Breast epithelium (tissue), 4 donors: ENCODE results near the gene RNF225. TPM values are rescaled to one million over a fixed set of nuclear protein-coding genes. Genes with fewer than 3 reads are reported as not detected.

Source experiments
- DNase-seq, 2 donors: peaks; one replicate each; pipeline ENCODE4 v3.0.0-alpha.2; 2019; ENCODE audit warnings: low spot score in 2 of 2
- H3K27ac ChIP-seq, 2 donors: fragments of 200-600 bp; sonication (generic) in 1 of 2; one replicate each; pipeline ENCODE4 v1.5.1; 2016 to 2019; ENCODE audit warnings: mild to moderate bottlenecking in 1 of 2
- H3K27me3 ChIP-seq, 2 donors: fragments of 200-600 bp; sonication (generic) in 1 of 2; one replicate each; pipeline versions ENCODE4 v1.5.1 to v1.6.0; 2017 to 2019; ENCODE audit warnings: control low read depth in 1 of 2, mild to moderate bottlenecking in 1 of 2
- H3K36me3 ChIP-seq: fragments of 200-600 bp; one replicate; pipeline ENCODE4 v1.5.1; 2019
- H3K4me1 ChIP-seq, 2 donors: fragments of 200-600 bp; sonication (generic); one replicate each; pipeline ENCODE4 v1.5.1; 2016 to 2019; ENCODE audit warnings: control low read depth in 1 of 2
- H3K4me3 ChIP-seq, 3 donors: fragments of 200-600 bp; sonication (generic); 1 replicate in 2 of 3; 2 replicates in 1 of 3; pipeline ENCODE4 v1.5.1; 2016 to 2019; ENCODE audit warnings: mild to moderate bottlenecking in 3 of 3, moderate library complexity in 2 of 3
- H3K9me3 ChIP-seq, 2 donors: fragments of 200-600 bp; sonication (generic) in 1 of 2; one replicate each; pipeline ENCODE4 v1.5.1; 2016 to 2019; ENCODE audit warnings: control low read depth in 1 of 2
- CTCF ChIP-seq, 3 donors: fragments of 450-650 bp; IDR thresholded peaks; one replicate each; pipeline ENCODE4 v1.5.1; 2016 to 2017; ENCODE audit warnings: antibody characterized with exemption in 3 of 3, mild to moderate bottlenecking in 3 of 3, moderate library complexity in 3 of 3
- POLR2A ChIP-seq: fragments of 450-650 bp; IDR thresholded peaks from one replicate; pipeline ENCODE4 v1.6.1; 2016; ENCODE audit warnings: antibody characterized with exemption, mild to moderate bottlenecking, moderate library complexity
- POLR2AphosphoS5 ChIP-seq, 3 donors: sonication (generic); formaldehyde crosslinking; IDR thresholded peaks; one replicate each; pipeline ENCODE4 v1.6.1; 2017; ENCODE audit warnings: antibody characterized with exemption in 3 of 3
- intact Hi-C: fragments of 100-400 bp; cut with DNase I; formaldehyde crosslinking; loops from one replicate; pipeline ENCODE4 v1.15.1; 2023; ENCODE audit warnings: low total_unique reads
- total RNA-seq, 3 donors: library from RNA; depleted of rRNA; stranded (reverse); fragments of >200 nt; gene quantifications; one replicate each; pipeline ENCODE4 v1.1.0, GENCODE V29; 2016

The RNF225 gene
- total RNA-seq, 3 donors from 2014 or later, result 2.9 TPM; not detected in 2

GRCh38 chr19:58395979-58396627 lies 647 bp downstream of the RNF225 start:
- intact Hi-C loops, result no loop called here
- H3K4me3 ChIP-seq, result peak overlapping the region in 2 of 3 donors; percentile 44 to 66
- no peak for DNase-seq
- H3K9me3 ChIP-seq, result no peaks in the 10 kb centered on the region
- peaks cover 5 to 7% of the 10 kb centered on the region in 2 donors for H3K4me1 ChIP-seq
- no peaks in the 10 kb centered on the region for H3K36me3 ChIP-seq
- peak overlapping the region in 1 of 2 donors; percentile 45 for H3K27ac ChIP-seq
- H3K27me3 ChIP-seq, result peaks cover 0 to 14% of the 10 kb centered on the region in 2 donors
- TF ChIP-seq CTCF (IDR thresholded peaks at IDR 0.05) (no peak), POLR2AphosphoS5 (IDR thresholded peaks at IDR 0.05) (no peak), POLR2A (no peak)

- H3K4me3 ChIP-seq, result peak overlapping the region in 2 of 3 donors; percentile 44 to 66
- peaks cover 0 to 14% of the 10 kb centered on the region in 2 donors for H3K27me3 ChIP-seq
- no peak for DNase-seq
- H3K36me3 ChIP-seq, result no peaks in the 10 kb centered on the region
- intact Hi-C loops, result no loop called here
- TF ChIP-seq POLR2AphosphoS5 (IDR thresholded peaks at IDR 0.05) (no peak), CTCF (IDR thresholded peaks at IDR 0.05) (no peak), POLR2A (no peak)
- H3K4me1 ChIP-seq, result peaks cover 5 to 9% of the 10 kb centered on the region in 2 donors
- H3K9me3 ChIP-seq, result no peaks in the 10 kb centered on the region
- no peak overlapping the region for H3K27ac ChIP-seq
These were observed 1.5 kb downstream of the RNF225 start for GRCh38 chr19:58396691-58397532.

DNA sequence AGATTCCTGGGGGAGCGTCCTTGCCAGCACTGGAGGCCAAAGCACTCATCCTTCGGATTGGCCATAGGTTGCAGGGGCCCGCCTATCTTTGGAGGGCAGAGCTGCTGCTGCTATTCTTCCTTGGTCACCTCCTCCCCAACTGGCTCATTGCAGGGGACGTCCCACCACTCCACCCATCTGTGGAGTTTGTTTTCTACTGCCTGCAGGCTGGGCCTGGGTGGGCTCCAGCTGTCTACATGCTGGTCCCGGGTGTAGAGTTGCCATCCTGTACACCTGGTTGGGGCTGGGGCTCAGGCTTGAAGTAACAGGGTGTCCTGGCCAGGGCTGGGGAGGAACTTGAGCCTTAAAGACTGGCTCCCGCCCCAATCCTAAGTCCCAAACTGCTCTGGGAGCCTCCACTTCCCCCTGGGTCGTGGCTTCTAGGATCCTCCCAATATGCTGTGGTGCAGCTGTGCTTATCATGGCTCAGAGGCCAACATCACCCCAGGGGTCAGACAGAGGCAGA lies 2.1 kb downstream of the RNF225 start:
- no peaks in the 10 kb centered on the region for H3K36me3 ChIP-seq
- H3K4me1 ChIP-seq, result peaks cover 9 to 13% of the 10 kb centered on the region in 2 donors
- H3K27ac ChIP-seq, result no peak overlapping the region
- intact Hi-C loops, result no loop called here
- no peaks in the 10 kb centered on the region for H3K9me3 ChIP-seq
- TF ChIP-seq POLR2A, result no peak
- TF ChIP-seq CTCF (IDR thresholded peaks at IDR 0.05), result no peak
- no peak for TF ChIP-seq POLR2AphosphoS5 (IDR thresholded peaks at IDR 0.05)
- no peak for DNase-seq
- peaks cover 0 to 14% of the 10 kb centered on the region in 2 donors for H3K27me3 ChIP-seq
- H3K4me3 ChIP-seq, result no peak overlapping the region

- intact Hi-C loops, result no loop called here
- peaks cover 0 to 14% of the 10 kb centered on the region in 2 donors for H3K27me3 ChIP-seq
- no peak overlapping the region for H3K27ac ChIP-seq
- H3K9me3 ChIP-seq, result no peaks in the 10 kb centered on the region
- H3K4me1 ChIP-seq, result peaks cover 9 to 13% of the 10 kb centered on the region in 2 donors
- no peak for DNase-seq
- TF ChIP-seq POLR2A (no peak), POLR2AphosphoS5 (IDR thresholded peaks at IDR 0.05) (no peak), CTCF (IDR thresholded peaks at IDR 0.05) (no peak)
- H3K4me3 ChIP-seq, result no peak overlapping the region
- H3K36me3 ChIP-seq, result no peaks in the 10 kb centered on the region
These were observed 2.6 kb downstream of the RNF225 start for GRCh38 chr19:58398087-58398486.

GRCh38 chr19:58398545-58398944 lies 3.1 kb downstream of the RNF225 start:
- Histone ChIP-seq H3K36me3 (no peaks in the 10 kb centered on the region), H3K4me1 (peaks cover 9 to 13% of the 10 kb centered on the region in 2 donors), H3K9me3 (no peaks in the 10 kb centered on the region), H3K27me3 (peaks cover 0 to 14% of the 10 kb centered on the region in 2 donors), H3K27ac (no peak overlapping the region), H3K4me3 (no peak overlapping the region)
- no peak for DNase-seq
- TF ChIP-seq POLR2AphosphoS5 (IDR thresholded peaks at IDR 0.05) (no peak), POLR2A (no peak), CTCF (IDR thresholded peaks at IDR 0.05) (no peak)
- intact Hi-C loops, result no loop called here
